HG03342 (cell line): ENCODE data around the gene PPAT.
A peak's percentile ranks its signal among the peaks of the same experiment; 100 is the strongest.

Source experiments
- ATAC-seq: cut with Tn5 transposase; IDR thresholded peaks from one replicate; pipeline ENCODE4 v1.9.1; 2021; ENCODE audit warnings: mild to moderate bottlenecking, moderate library complexity; ENCODE audit not compliant: unreplicated experiment

The PPAT gene

GRCh38 chr4:56434599-56435139, 746 bp downstream of the PPAT start:
- peak; percentile 17 for ATAC-seq

DNA sequence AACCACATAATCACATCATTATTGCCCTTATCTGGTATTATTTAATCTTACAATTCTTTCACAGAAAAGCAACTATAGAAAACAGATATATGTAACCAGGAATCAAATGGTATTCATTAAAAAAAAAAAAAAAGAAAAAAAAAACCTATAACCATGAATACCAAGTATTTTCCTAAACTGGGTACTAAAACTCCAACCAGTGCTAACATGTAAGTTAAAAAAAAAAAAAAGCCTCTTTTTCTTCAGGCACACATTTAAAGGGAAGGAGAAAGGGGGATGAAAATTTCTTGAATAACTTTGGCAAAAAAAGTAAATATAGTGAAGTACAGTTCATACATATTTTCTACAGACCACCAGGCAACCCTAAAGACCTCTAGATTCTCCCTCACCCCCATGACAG, 2.1 kb downstream of the PPAT start:
- no peak for ATAC-seq

DNA sequence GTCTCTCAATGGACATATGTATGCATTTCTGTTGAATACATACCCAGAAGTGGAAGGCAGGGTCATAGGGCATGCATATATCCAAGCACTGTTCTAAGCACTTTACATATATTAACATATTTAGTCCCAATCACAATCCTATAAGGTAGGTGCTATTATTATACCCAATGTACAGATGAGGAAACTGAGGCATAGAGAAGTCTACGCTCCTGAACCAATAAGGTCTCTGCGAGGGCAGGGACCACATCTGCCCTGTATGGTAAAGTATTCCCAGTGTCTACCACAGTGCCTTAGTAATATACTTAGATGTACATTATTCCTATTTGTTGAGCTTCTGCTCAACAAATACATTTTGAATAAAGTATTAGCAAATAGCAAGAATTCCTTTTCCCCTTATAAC, 5.2 kb downstream of the PPAT start:
- ATAC-seq = no peak

GRCh38 chr4:56427179-56427578, 8.2 kb downstream of the PPAT start:
- ATAC-seq = no peak

DNA sequence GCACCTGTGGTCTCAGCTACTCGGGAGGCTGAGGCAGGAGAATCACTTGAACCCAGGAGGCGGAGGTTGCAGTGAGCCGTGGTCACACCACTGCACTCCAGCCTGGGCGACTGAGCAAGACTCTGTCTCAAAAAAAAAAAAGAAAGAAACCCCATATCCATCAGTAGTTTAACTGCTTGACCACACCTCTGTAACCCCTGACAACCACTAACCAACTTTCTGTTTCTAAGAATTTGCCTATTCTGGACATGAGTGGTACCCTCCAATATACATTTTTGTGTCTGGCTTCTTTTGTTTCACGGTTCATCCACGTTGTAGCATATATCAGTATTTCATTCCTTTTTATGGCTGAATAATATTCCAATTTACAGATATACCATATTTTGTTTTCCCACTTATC, 9.1 kb downstream of the PPAT start:
- ATAC-seq = peak; percentile 96

DNA sequence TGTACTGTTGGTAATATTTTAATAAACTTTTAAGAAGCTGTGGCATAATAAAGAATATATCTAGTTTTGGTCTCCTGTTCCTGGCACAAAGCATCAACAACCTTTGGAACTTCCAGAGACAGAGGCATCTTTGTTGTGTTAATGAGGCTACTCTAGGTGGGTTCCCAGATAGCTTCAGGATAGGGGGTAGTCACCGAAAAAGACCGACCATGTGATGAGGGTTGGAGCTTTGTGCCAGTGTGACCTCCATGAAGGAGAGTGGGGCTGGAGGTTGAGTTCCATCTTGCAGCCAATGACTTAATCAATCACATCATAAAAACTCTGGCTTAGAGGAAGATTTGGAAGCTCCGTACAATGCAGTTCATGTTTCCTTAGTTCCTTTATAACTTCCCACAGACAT, 9.9 kb downstream of the PPAT start:
- no peak for ATAC-seq

DNA sequence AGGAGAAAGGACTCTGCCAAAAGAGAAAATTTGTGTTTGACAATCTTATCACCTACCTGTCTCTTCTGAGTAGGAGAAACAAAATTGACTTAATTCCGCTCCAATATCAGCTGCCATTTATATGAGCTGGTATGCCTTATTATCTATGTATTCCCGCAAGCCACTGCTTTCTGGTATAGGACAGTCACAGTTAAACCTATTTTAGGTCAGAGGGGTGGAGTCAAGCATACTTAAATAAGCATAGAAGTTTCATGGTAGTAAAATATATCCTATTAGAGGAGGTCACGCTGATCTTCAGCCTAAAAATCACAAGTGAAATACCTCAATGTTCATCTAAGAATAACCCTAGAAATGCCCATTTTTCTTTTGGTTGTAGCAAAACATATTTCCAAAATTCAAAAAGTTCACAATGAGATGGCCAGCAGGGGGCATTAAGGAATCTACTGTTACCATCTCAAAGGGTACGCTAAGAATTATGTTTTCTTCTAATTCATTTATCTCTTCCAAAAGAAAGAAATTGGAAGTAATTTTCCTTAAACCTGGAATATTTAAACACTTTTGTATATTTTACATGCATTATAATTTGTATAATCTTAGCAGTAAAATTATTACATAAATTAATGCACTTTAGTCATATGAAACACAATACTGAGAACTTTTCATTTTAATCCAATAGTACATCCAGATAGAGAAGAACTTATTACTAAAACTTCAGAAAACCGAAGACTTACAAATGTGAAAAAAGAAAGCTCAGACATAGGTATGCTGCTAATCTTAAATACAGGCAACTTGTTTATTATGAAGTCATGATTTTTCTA, 10.5 kb downstream of the PPAT start:
- no peak for ATAC-seq

DNA sequence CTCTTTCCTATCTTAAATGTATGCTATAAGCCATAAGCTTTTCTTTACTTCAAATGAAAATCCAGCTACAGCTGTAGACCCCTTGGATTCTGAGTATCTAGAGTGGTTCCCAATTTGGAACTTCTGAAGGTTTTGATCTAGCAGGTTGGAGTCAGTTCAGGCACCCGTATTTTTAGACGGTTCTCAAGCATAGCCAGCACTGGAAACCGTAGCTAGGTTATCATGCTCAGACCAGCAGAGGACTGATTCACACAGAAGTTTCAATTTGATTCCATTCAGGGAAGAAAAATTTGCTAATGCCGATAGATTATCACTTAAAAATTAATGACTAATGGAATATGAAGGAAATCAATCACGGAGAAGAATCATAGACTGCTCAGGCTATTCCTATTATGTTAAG, 11.2 kb downstream of the PPAT start:
- no peak for ATAC-seq

GRCh38 chr4:56417396-56417795, 18.0 kb downstream of the PPAT start:
- no peak for ATAC-seq

- ATAC-seq = no peak
These were observed 19.1 kb downstream of the PPAT start for GRCh38 chr4:56416349-56416748.

DNA sequence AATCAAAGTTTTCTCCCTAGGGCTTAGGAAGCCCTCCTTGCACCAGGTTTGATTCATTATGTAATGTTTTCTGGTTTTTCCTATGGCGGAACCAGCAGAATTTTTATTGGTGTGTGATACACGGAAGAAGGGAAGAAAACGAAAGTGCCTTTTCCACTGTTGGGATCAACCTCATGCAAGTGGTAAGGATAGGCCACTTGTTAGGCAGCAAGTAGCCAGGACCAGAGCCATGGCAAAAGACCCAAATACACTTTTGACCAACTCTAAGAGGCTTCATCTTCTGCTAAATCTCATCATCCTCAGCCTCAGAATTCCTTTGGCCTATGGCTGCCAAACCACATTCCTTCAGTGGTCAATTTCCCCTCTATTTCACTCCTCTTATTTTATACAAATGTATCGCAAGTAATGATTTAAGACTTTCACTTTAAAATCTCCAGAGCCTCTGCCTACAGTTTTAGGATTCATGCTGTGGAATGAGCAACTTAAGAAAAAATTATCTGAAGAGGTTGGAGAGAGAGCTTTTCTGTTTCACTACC, 21.2 kb downstream of the PPAT start:
- ATAC-seq = no peak

GRCh38 chr4:56410247-56411062, 25.0 kb downstream of the PPAT start:
- no peak for ATAC-seq

DNA sequence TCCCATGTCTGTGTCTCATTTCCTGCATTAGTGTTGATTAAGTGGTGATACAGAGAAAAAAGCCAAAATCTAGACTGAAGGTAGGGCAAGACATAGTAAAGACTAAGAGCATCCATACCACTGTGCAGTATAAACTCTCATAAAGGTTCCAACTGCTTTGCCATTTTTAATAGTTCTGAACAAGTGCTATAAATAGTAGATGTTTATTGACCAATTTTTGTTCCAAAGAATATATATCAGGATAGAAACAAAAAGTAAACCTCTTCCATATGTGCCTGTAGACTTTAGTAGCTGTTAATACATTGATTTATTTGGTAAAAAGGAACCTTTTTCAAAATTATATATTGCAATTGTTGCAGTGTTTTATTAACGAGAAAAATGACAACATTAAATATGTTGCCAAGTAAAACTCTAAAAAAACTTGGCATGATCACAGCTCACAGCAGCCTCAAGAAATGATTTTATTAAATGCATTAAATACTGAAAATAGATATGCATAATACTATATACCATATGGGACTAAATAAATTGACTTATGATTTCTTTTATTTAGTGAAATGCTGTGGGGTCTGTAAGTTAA, 25.8 kb downstream of the PPAT start:
- no peak for ATAC-seq

GRCh38 chr4:56408978-56409377, 26.4 kb downstream of the PPAT start:
- ATAC-seq = no peak

DNA sequence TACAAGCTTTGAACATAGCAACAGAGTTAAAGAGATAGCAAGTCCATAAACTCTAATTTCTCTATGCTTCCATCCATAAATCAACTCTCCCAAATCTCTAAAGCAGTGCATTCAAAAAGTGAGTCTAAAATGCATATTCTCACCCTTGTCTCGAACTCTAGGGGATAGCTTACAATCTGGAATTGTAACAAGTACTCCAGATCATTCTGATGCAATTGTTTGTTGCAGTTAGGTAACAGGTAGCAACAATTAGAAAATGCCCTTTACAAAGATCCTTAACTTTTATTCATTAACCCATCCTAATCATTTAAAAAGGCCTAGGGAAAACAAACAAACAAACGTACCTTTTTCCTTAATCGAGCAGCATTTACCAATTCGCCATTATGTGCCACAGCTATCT, 29.3 kb downstream of the PPAT start:
- no peak for ATAC-seq

DNA sequence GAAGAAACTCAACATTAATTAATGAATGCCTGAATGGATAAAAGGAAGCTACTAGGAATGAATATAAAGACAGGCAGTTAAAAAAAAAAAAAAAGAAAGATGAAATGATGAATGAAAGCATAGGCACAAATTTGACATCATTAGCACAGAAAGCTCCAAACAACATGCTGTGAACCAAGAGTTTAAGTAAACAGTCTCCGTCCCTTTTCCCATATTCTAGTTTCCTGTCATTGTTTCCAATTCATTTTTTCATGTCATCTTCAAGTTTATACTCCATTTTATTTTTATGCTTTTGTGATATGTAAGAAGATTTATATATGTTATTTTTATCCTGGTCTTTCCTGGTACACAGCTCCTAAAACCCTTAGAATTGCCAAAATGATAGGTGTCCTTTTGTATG, 30.4 kb downstream of the PPAT start:
- no peak for ATAC-seq

GRCh38 chr4:56400560-56400959, 34.9 kb downstream of the PPAT start:
- ATAC-seq = no peak

- ATAC-seq = no peak
These were observed 44.1 kb downstream of the PPAT start for GRCh38 chr4:56391270-56391669.

GRCh38 chr4:56389558-56389957, 45.9 kb downstream of the PPAT start:
- no peak for ATAC-seq

DNA sequence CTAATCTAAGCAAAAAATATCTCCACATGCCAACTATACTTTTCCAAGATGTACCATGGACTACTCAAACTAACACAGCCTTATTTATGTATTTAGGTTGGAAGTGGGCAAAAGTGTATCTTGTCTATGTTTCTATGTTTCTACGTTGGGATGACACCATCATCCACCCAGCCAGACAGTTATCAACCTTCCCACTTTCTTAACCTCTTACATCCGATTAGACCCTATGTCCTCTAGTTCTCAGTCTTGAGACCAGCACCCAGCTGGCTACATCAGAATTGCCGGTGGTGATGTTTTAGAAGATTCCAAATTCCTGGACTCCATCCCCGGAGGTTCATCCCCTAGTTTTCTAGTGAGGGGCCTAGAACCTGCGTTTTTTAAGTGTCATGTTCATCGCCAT, 47.1 kb downstream of the PPAT start:
- ATAC-seq = no peak
